Thyroid gland (tissue), 4 donors: ENCODE data around the gene ACBD6. TPM values are rescaled to one million over a fixed set of nuclear protein-coding genes. Genes with fewer than 3 reads are reported as not detected.

Source experiments
- DNase-seq, 2 donors: peaks; one replicate each; pipeline ENCODE4 v3.0.0-alpha.2; 2019
- H3K27ac ChIP-seq, 3 donors: fragments of 200-600 bp; sonication (generic); 1 replicate in 2 of 3; 2 replicates in 1 of 3; pipeline ENCODE4 v1.5.1; 2016 to 2019; ENCODE audit warnings: mild to moderate bottlenecking in 1 of 3, moderate library complexity in 1 of 3
- H3K27me3 ChIP-seq: fragments of 200-600 bp; sonication (generic); one replicate; pipeline ENCODE4 v1.5.1; 2019
- H3K36me3 ChIP-seq, 2 donors: fragments of 200-600 bp; sonication (generic); one replicate each; pipeline ENCODE4 v1.5.1; 2016 to 2019
- H3K4me1 ChIP-seq, 2 donors: fragments of 200-600 bp; sonication (generic); one replicate each; pipeline ENCODE4 v1.5.1; 2017 to 2019
- H3K4me3 ChIP-seq, 3 donors: fragments of 200-600 bp; sonication (generic); replicated peaks in 1 of 3; 1 replicate in 2 of 3; 2 replicates in 1 of 3; pipeline ENCODE4 v1.5.1; 2016; ENCODE audit warnings: mild to moderate bottlenecking in 1 of 3
- H3K9me3 ChIP-seq: fragments of 200-600 bp; sonication (generic); one replicate; pipeline ENCODE4 v1.5.1; 2017
- CTCF ChIP-seq, 6 experiments: fragments of 200-600 bp in 3 of 6; fragments of 450-650 bp in 3 of 6; sonication (generic) in 3 of 6; IDR thresholded peaks; one replicate each; pipeline ENCODE4 v1.5.1; 2016 to 2019; ENCODE audit warnings: antibody characterized with exemption in 6 of 6, mild to moderate bottlenecking in 2 of 6, inconsistent platforms in 1 of 6, moderate library complexity in 1 of 6
- POLR2A ChIP-seq, 2 donors: fragments of 450-650 bp; IDR thresholded peaks; one replicate each; pipeline ENCODE4 v1.6.1; 2017; ENCODE audit warnings: antibody characterized with exemption in 2 of 2, mild to moderate bottlenecking in 2 of 2, moderate library complexity in 1 of 2
- WGBS, 2 donors: methylation state at CpG; one replicate each; pipeline ENCODE4 v1.1.5; 2017; 5-methylcytosine and 5-hydroxymethylcytosine counted together
- intact Hi-C: fragments of 100-400 bp; cut with DNase I; formaldehyde crosslinking; loops from one replicate; pipeline ENCODE4 v1.15.1; 2023
- total RNA-seq, 4 donors: library from RNA; depleted of rRNA; stranded (reverse); fragments of >200 nt; gene quantifications; one replicate each; pipeline ENCODE4 v1.2.3, GENCODE V29; 2016

ACBD6 gene
- total RNA-seq, 4 donors from 2014 or later = 52.6 to 66.5 (median 57.2) TPM

GRCh38 chr1:180247580-180247979 lies 254.8 kb downstream of the ACBD6 start:
- Histone ChIP-seq H3K27ac (no peak overlapping the region), H3K9me3 (no peaks in the 10 kb centered on the region), H3K27me3 (no peaks in the 10 kb centered on the region), H3K4me1 (no peaks in the 10 kb centered on the region), H3K4me3 (no peak overlapping the region), H3K36me3 (no peaks in the 10 kb centered on the region)
- no peak for TF ChIP-seq CTCF (IDR thresholded peaks at IDR 0.05)
- no peak for TF ChIP-seq POLR2A (IDR thresholded peaks at IDR 0.05)
- no peak for DNase-seq
- WGBS, 2 donors = 97 to 100% methylated on average over 4 of the region's 4 CpGs
- intact Hi-C loops = loop anchor here (5.0 kb wide), 1 partner anchor 170 kb away; no protein-coding TSS in a partner anchor

- Histone ChIP-seq H3K27ac (no peak overlapping the region), H3K4me3 (no peak overlapping the region), H3K4me1 (no peaks in the 10 kb centered on the region), H3K36me3 (no peaks in the 10 kb centered on the region), H3K27me3 (no peaks in the 10 kb centered on the region), H3K9me3 (no peaks in the 10 kb centered on the region)
- intact Hi-C loops = loop anchor here (5.0 kb wide), 1 partner anchor 170 kb away; no protein-coding TSS in a partner anchor
- no peak for DNase-seq
- no peak for TF ChIP-seq POLR2A (IDR thresholded peaks at IDR 0.05)
- no peak for TF ChIP-seq CTCF (IDR thresholded peaks at IDR 0.05)
- WGBS, 2 donors = 78 to 89% methylated on average over 3 of the region's 3 CpGs
Observed at GRCh38 chr1:180247061-180247460, 255.3 kb downstream of the ACBD6 start.

- Histone ChIP-seq H3K27me3 (peaks cover 3% of the 10 kb centered on the region), H3K36me3 (no peaks in the 10 kb centered on the region), H3K9me3 (no peaks in the 10 kb centered on the region), H3K27ac (no peak overlapping the region), H3K4me1 (no peaks in the 10 kb centered on the region), H3K4me3 (no peak overlapping the region)
- no peak for TF ChIP-seq POLR2A (IDR thresholded peaks at IDR 0.05)
- TF ChIP-seq CTCF (IDR thresholded peaks at IDR 0.05) = no peak
- DNase-seq = no peak
- intact Hi-C loops = loop anchor here (5.0 kb wide), 1 partner anchor 171 kb away; no protein-coding TSS in a partner anchor
- WGBS, 2 donors = 87 to 88% methylated on average over 5 of the region's 5 CpGs
Observed at GRCh38 chr1:180246579-180246978, 255.8 kb downstream of the ACBD6 start.

GRCh38 chr1:180244840-180245239 lies 257.5 kb downstream of the ACBD6 start:
- Histone ChIP-seq H3K4me1 (no peaks in the 10 kb centered on the region), H3K9me3 (no peaks in the 10 kb centered on the region), H3K27ac (no peak overlapping the region), H3K27me3 (peaks cover 16% of the 10 kb centered on the region), H3K36me3 (no peaks in the 10 kb centered on the region), H3K4me3 (no peak overlapping the region)
- no peak for DNase-seq
- no peak for TF ChIP-seq POLR2A (IDR thresholded peaks at IDR 0.05)
- TF ChIP-seq CTCF (IDR thresholded peaks at IDR 0.05) = no peak
- whole genome bisulfite sequencing, 2 donors = 82 to 98% methylated on average over 5 to 6 of the region's 6 CpGs
- intact Hi-C loops = loop anchor here (5.0 kb wide), 1 partner anchor 172 kb away; no protein-coding TSS in a partner anchor

GRCh38 chr1:180243517-180244221 lies 258.7 kb downstream of the ACBD6 start:
- 90 to 91% methylated on average over 11 of the region's 11 CpGs for WGBS, 2 donors
- H3K4me1 ChIP-seq = no peaks in the 10 kb centered on the region
- TF ChIP-seq POLR2A (IDR thresholded peaks at IDR 0.05) = no peak
- TF ChIP-seq CTCF (IDR thresholded peaks at IDR 0.05) = no peak
- H3K27me3 ChIP-seq = peaks cover 27% of the 10 kb centered on the region
- no peak for DNase-seq
- intact Hi-C loops = no loop called here
- no peak overlapping the region for H3K4me3 ChIP-seq
- H3K9me3 ChIP-seq = no peaks in the 10 kb centered on the region
- H3K36me3 ChIP-seq = no peaks in the 10 kb centered on the region
- H3K27ac ChIP-seq = no peak overlapping the region
